Measurements from ENCODE around the gene STAT5A.

The STAT5A gene

DNA sequence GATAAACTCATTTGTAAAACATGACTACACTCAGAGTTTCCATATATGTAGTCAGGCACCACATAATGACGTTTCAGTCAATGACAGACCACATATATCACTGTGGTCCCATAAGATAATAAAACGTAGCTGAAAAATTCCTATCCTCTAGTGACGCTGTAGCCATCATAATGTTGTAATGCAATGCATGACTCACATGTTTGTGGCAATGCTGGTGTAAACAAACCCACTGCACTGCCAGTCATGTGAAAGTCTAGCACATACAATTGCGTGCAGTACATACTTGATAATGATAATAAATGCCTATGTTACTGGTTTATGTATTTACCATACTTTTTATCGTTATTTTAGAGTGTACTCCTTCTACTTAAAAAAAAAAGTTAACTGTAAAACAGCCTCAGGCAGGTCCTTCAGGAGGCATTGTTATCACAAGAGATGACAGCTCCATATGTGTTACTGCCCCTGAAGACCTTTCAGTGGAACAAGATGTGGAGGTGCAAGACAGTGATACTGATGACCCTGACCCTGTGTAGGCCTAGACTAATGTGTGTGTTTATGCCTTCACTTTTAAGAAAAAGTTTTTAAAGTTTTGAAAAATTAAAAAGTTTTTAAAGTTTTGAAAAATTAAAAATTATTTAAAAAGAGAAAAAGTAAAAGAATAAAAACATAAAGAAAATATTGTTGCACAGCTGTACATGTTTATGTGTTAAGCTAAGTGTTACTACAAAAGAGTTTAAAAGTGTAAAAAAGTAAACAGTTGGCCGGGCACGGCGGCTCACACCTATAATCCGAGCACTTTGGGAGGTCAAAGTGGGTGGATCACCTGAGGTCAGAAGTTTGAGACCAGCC, 21.2 kb upstream of the STAT5A start:
- in situ Hi-C loops (cut with HindIII; ENCODE audit: low sequenced_read_pairs) = no loop called here

GRCh38 chr17:42268236-42268635, 20.1 kb upstream of the STAT5A start:
- in situ Hi-C loops (cut with HindIII; ENCODE audit: low sequenced_read_pairs) = no loop called here

DNA sequence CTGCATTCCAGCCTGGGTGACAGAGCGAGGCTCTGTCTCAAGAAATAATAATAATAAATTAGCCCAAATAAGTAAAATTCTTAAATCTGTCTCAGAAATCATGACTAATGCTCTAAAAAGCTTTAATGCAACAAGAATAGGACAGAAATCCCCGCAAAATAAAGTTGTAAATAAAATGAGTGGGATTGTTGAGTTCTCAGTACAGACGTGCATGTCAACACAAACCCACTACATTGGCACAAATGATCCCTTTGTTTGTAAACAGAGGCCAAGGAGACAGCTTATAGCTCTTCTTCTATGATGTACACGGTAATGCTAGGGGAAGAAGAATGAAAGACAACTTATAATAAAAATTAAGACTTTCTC, 18.1 kb upstream of the STAT5A start:
- in situ Hi-C loops (cut with HindIII; ENCODE audit: low sequenced_read_pairs) = loop anchor here (5.0 kb wide), 1 partner anchor 63 kb away; no protein-coding TSS in a partner anchor

- in situ Hi-C loops (cut with HindIII; ENCODE audit: low sequenced_read_pairs) = loop anchor here (5.0 kb wide), 1 partner anchor 63 kb away; no protein-coding TSS in a partner anchor
Observed at GRCh38 chr17:42270596-42270995, 17.7 kb upstream of the STAT5A start.

DNA sequence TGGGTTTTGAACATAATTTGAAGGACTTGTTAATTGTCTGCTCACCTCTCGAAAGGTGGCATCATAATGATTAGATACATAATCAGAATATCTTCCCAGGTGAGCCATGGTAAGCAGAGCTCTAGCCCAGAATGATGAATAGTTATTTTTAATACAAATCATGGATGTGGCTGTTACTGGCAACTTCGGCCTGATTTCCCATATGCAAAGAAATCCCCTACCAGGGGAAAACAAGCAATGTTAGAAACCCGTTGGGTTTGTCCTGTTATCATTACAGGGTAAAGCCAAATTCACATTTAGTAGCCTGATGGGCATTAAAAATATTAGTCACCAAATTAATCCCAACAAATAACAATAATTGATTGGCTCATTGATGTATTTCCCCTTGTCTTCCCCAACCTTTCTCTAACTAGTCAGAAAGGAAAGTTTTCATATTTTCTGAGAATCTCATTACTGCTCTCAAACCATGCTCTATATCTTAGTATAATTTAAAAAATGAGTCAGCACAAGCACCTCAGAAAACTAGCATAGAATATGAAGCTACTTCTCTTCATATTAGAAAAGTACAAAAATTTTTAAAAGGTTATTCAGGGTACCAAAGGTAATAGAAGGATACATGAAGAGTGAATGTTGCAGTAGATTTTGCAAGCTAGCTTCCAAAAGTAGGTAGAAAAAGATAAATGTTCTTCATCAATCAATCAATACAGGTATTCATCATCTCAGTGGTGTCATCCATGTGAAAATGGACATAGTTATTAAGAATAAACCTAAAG, 17.1 kb upstream of the STAT5A start:
- in situ Hi-C loops (cut with HindIII; ENCODE audit: low sequenced_read_pairs) = loop anchor here (5.0 kb wide), 1 partner anchor 64 kb away; no protein-coding TSS in a partner anchor

DNA sequence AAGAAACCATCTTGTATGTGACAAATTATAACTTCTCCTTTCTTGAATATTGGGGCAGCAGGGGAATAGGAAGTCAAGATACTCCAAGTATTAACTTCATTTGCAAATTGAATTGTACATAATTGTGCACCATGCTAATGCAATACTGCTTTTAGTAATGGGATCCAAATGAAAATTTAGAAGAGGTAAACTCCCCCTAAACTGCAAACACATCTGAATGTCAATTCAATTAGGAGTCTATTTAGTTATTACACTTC, 16.6 kb upstream of the STAT5A start:
- in situ Hi-C loops (cut with HindIII; ENCODE audit: low sequenced_read_pairs) = loop anchor here (5.0 kb wide), 1 partner anchor 64 kb away; no protein-coding TSS in a partner anchor

DNA sequence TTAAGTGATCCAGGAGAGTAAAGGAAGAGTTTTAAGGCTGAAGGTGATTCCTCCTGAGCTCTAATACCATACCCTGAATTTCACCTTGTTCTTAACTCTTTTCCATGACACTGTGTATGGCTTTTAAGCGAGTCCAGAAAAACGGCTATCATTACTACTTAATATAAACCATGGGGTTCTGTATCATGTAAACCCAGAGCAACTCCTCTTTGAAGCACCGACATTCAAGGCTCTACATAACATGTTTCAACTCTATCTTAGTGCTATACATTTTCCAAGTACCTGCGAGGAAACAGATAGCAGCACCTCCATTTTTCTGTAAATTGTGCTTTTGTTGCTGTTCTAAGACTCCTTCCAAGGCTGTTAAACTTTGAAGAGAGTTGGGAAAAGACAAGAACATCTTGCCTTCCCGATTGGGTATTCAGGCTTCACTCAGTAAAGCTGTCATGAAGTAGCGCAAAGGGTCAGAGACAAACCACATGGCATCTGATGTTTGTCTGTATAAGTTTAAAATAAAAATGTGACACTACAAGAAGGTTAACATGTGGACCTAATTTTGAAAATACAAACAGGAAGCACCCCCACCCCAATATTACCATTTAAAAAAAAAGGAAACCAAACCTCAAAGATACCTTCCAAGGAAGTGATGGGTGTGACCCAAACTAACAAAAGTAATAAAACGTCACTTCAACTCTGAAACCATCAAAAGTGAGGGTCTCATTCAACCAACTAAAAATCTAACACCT, 16.0 kb upstream of the STAT5A start:
- in situ Hi-C loops (cut with HindIII; ENCODE audit: low sequenced_read_pairs) = loop anchor here (5.0 kb wide), 1 partner anchor 65 kb away; no protein-coding TSS in a partner anchor

GRCh38 chr17:42273474-42274252, 14.6 kb upstream of the STAT5A start:
- in situ Hi-C loops (cut with HindIII; ENCODE audit: low sequenced_read_pairs) = loop anchor here (5.0 kb wide), 1 partner anchor 66 kb away; no protein-coding TSS in a partner anchor

GRCh38 chr17:42274253-42274542, 14.1 kb upstream of the STAT5A start:
- in situ Hi-C loops (cut with HindIII; ENCODE audit: low sequenced_read_pairs) = loop anchor here (5.0 kb wide), 1 partner anchor 67 kb away; no protein-coding TSS in a partner anchor

DNA sequence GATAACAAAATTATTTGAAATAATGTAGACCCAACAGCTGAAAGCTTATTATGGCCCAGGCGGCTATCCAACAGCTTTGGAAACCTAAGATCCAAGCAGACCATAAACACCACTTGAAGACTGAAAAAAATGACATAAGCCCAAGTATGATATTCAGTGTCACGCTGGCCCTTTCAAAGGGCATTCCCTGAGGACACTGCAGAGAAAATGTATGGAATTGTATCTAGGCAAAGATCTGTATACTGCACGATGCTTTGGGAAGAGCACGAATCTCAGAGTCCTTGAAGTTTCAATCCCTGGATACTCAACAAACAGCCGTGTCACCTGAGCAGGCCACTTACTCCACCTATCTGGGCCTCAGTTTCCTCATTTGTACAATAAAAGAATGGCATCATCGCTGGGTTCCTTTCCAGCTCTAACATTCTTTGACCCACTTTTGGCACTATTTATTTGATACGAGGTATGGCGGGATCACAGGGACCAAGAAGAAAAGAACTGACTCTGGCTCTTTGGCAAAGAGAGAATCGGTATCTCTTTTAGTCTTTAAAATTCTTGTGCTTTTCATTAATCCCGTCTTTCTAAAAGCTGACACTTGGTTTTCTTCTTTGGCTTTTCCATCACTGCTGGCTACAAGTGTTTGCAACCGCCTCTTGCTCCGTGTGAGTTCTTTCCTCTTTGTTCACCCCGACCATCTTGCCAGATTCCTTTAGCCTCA, 13.3 kb upstream of the STAT5A start:
- in situ Hi-C loops (cut with HindIII; ENCODE audit: low sequenced_read_pairs) = loop anchor here (5.0 kb wide), 1 partner anchor 68 kb away; no protein-coding TSS in a partner anchor

DNA sequence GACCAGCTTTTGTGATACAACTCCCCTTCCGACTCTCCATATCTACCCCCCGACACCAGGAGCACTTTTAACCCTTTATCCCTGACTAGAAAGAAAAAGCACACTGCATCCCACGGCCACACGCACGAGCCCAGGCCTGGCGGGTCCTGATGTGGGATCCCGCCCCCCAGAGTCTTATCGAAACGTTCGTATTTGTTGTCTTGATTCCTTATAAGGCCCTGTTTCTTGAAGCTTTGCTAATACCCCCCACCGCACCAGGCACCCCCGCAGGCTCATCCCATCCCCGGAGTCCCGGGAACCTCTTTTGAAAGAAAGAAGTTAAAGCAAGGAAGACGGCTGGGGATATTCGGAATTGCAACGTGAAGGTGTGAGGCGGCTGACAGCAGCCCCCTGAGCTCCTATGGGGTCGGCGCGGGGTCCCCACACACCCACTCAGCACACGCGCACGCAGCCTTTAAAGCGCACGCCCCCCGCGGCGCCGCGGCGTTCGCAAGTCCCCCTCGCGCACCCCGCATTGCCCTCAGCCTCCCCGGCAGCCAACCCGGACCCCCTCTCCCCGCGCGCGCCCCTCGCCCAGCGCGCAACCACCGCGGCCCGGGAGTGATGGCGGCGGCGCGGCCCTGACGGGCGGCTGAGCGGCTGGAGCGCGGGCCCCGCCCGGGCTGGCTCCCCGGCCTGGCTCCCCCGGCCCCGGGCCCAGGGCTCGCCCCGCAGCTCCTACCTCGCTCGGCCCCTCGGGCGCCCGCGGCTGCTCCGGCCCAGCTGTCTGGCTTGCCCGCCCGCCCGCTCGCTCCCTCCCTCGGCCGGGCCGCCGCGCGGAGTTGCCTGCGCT, 12.6 kb upstream of the STAT5A start:
- in situ Hi-C loops (cut with HindIII; ENCODE audit: low sequenced_read_pairs) = no loop called here

DNA sequence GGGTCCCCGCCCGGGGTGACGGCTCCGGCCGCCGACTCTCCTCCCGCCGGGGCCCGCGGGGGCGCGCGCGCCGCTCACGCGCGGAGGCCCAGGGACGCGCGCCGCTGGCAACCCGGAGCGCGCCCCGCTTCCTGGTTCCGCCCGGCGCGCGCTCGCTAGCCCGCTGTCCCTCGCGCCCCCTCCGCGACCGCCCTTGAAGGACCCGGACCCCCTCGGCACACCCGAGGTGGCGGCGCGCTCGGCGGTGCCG, 12.0 kb upstream of the STAT5A start, which contains the start of gene STAT5B:
Gene STAT5B, minus strand, starts transcription at position 33 of the 250 bp plus-strand sequence. CDS start 44,264 bp downstream, outside the sequence.
- in situ Hi-C loops (cut with HindIII; ENCODE audit: low sequenced_read_pairs) = no loop called here

DNA sequence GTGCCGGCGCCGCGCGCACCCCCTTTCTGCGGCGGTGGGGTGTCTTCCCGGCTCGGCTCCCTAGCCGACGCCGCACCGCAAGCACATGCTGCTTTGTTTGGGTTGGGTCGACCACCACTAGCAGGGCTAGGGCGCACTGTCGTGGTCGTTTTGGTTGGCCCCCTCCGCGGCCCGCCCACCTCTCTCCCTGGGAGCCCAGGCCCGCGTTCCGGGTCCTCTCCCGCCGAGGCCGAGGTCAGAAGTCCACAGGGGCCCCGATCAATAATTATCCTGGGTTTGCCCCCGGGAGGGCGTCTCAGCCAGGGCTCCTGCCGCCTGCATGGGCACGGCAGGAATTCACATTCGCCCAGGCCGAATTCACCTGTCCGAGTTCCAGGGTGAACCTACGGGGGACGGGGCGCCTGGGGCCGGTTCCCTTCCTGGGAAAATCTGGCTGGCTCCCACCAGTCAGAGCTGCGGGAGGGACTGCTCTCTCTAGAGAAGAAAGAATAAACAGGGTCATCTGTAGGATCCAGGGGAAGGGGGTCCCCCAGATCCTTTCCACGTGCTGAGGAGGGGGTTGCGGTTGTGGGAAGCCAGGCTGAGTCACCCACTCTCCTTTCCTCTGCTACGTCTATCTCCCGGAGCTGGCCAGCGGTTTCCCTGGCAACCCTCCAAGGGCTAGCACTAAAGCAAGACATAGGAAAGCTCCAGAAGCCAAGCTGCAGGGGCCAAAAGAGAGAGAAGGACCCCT, 11.5 kb upstream of the STAT5A start:
- in situ Hi-C loops (cut with HindIII; ENCODE audit: low sequenced_read_pairs) = no loop called here

DNA sequence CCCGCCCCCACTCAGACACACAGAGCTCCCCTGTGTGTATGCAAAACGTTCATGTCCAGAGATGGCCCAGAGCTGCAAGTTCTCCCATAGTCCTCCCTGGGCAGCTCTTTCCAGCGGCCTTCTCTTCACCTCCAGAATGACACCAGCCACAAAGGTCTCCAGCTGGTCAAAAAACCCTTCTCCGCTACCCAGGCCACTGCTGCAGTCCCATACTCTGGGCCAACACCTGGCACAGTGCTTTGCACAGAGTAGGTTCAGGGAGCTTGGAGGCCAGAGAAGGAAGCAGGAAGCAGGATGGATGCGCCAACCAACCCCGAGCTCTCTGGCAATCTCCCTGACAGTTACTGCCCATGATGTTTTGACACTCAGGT, 11.0 kb upstream of the STAT5A start:
- in situ Hi-C loops (cut with HindIII; ENCODE audit: low sequenced_read_pairs) = no loop called here

- in situ Hi-C loops (cut with HindIII; ENCODE audit: low sequenced_read_pairs) = no loop called here
Observed at GRCh38 chr17:42279776-42280630, 8.3 kb upstream of the STAT5A start.

DNA sequence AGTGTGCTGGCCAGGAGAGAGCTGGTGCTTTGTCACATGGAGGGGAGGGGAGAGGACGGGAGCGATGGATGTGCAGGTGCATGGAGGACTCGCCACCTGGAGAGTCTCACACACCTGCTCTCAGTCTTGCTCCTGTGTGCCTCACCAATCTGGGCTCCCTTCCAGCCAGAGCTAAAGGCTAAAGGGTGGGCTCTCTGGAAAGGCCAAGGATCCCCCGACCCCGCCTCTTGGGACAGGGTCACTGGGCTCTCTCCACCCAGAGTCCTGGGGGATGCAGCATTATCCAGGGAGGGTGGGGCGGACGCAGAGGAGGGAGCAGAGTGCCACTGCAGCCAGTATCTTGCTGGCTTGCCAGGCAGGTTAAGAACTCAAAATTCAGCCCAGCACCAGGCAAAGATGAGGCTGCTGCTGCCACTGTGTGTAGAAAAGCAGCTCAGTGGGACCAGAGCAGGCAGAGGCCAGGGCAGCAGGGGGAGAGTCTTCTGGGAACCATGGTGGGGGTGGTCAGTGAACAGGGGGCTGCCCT, 6.7 kb upstream of the STAT5A start:
- in situ Hi-C loops (cut with HindIII; ENCODE audit: low sequenced_read_pairs) = no loop called here

GRCh38 chr17:42282478-42283080, 5.7 kb upstream of the STAT5A start:
- in situ Hi-C loops (cut with HindIII; ENCODE audit: low sequenced_read_pairs) = no loop called here

All from endothelial cell of hepatic sinusoid (primary cell).